Measurements from ENCODE around the gene PLEKHG7.
A peak's percentile ranks its signal among the peaks of the same experiment; 100 is the strongest.
"Not testable (repeated sequence)": the region's sequence is repeated elsewhere in the genome, so short reads cannot be mapped to it uniquely, and the experiment has no call there.

PLEKHG7 gene

DNA sequence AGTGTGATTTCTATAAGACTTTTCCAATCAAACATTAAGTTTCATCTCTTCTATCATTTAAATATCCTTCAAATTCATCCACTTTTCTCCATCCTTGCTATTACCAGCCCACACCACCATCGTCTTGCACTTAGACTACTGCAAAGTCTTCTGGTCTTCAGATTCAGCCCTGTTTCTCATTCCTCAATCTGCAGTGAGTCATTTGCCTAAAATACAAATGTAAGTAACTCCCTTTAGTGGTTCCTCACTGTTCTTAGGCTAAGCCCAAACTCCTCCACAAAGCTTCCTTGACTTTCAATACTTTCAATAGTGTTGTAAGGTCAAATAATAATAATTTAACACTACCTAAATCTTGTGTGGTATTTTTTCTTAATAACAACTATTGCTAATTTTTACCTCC lies 83.3 kb downstream of the PLEKHG7 start:
- DNase-seq (ENCODE audit: low read depth): no peak
- no peak overlapping the region for H3K4me3 ChIP-seq (ENCODE audit: low read length)
- TF ChIP-seq, protein P1, sequence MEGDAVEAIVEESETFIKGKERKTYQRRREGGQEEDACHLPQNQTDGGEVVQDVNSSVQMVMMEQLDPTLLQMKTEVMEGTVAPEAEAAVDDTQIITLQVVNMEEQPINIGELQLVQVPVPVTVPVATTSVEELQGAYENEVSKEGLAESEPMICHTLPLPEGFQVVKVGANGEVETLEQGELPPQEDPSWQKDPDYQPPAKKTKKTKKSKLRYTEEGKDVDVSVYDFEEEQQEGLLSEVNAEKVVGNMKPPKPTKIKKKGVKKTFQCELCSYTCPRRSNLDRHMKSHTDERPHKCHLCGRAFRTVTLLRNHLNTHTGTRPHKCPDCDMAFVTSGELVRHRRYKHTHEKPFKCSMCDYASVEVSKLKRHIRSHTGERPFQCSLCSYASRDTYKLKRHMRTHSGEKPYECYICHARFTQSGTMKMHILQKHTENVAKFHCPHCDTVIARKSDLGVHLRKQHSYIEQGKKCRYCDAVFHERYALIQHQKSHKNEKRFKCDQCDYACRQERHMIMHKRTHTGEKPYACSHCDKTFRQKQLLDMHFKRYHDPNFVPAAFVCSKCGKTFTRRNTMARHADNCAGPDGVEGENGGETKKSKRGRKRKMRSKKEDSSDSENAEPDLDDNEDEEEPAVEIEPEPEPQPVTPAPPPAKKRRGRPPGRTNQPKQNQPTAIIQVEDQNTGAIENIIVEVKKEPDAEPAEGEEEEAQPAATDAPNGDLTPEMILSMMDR (IDR thresholded peaks at IDR 0.05; ENCODE audit: insufficient read depth, low read depth, low read length, missing control alignments): no peak

DNA sequence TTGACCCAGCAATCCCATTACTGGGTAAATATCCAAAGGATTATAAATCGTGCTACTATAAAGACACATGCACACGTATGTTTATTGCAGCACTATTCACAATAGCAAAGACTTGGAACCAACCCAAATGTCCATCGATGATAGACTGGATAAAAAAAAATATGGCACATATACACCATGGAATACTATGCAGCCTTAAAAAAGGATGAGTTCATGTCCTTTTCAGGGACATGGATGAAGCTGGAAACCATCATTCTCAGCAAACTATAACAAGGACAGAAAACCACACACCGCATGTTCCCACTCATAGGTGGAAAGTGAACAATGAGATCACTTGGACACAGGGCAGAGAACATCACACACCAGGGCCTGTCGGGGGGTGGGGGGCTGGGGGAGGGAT lies 91.6 kb downstream of the PLEKHG7 start:
- not testable (repeated sequence) for H3K4me3 ChIP-seq (ENCODE audit: low read length); DNase-seq (ENCODE audit: low read depth)

DNA sequence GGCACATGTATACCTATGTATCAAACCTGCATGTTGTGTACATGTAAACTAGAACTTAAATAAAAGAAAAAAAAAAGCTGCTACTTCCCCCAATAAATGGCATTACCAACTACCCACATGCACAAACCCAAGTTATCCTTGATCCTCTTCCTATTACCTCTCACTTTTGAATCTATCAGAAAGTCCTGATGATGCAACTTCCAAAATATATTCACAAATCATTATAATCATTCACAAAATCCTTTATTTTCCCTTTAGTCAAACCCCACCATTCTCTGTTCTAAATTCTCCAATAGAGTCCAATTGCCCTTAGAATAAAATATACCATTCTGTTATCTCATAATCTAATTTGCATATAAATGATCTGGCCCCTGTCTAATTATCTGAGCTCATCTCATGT lies 92.0 kb downstream of the PLEKHG7 start:
- no peak for DNase-seq (ENCODE audit: low read depth)
- TF ChIP-seq, protein P1 (IDR thresholded peaks at IDR 0.05; ENCODE audit: insufficient read depth, low read depth, low read length, missing control alignments): no peak
- H3K4me3 ChIP-seq (ENCODE audit: low read length): no peak overlapping the region

DNA sequence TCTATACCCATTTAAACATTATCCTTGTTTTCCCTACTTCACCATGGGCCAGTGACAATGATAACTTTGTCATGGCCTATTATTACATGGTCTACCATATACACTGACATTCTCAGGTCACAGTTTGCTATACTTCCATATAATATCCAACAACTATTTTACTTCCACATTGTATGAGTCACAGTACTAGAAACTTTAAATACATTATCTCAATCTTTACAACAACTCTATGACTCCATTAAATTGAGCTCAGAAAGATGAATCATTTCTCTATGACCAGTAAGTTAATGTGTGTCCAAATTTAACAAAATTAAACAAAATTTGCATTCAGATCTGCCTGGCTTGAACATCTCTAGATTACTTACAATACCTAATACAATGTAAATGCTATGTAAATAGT lies 93.9 kb downstream of the PLEKHG7 start:
- peak; percentile 13 for DNase-seq (ENCODE audit: low read depth)
- TF ChIP-seq, protein P1 (IDR thresholded peaks at IDR 0.05; ENCODE audit: insufficient read depth, low read depth, low read length, missing control alignments): no peak
- H3K4me3 ChIP-seq (ENCODE audit: low read length): no peak overlapping the region

DNA sequence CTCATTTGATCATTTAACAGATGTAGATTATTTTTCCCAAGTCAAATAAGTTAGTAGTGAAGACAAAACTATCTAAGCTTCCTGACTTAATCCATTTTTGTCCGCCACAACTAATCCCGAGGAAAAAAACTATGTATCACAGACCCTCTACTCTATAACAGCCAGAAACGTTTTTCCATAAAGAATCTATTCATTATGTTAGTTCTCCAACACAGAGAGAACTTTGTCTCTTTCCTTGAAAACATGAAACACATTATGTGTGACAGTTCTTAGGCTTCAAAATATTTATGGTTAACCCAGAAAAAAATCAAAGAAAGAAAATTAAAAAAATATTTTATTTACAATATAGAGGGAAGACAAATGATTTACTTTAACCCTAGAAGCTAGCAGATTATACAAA lies 100.1 kb downstream of the PLEKHG7 start:
- TF ChIP-seq, protein P1 (IDR thresholded peaks at IDR 0.05; ENCODE audit: insufficient read depth, low read depth, low read length, missing control alignments): no peak
- no peak overlapping the region for H3K4me3 ChIP-seq (ENCODE audit: low read length)
- DNase-seq (ENCODE audit: low read depth): no peak

DNA sequence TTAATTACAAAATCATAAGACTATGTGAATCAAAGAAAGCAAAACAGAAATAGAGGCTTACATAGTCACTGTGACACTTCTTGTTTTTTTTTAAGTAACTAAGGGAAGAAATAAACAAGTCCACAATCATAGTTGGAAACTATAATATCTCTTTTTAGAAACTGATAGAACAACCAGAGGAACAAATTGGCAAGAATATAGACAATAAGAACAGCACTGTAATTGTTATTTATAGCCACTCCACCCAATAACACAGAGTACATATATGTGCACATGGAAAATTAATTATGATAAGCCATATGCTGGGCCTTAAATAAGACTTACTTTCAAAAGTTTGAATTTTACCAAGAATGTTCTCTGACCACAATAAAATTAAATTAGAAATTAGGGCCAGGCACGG lies 101.1 kb downstream of the PLEKHG7 start:
- no peak overlapping the region for H3K4me3 ChIP-seq (ENCODE audit: low read length)
- TF ChIP-seq, protein P1 (IDR thresholded peaks at IDR 0.05; ENCODE audit: insufficient read depth, low read depth, low read length, missing control alignments): no peak
- DNase-seq (ENCODE audit: low read depth): no peak

DNA sequence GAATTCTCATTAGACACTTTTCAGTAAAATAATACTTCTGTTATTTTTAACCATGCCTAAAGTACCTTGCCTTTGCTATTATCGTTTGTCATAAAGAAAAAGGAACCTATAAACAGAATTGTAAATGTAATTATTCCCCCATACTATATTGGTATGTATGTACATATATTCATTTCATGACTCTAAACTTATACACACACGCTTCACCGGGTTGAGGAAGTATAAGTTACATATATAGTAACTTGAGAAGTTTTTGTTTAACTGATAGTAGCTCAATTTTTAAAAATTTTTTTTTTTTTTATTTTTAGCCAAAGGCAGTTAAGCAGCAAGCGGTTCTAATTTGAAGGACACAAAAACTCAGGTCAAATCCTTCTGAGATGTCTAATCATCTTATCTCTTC lies 107.6 kb downstream of the PLEKHG7 start:
- no peak overlapping the region for H3K4me3 ChIP-seq (ENCODE audit: low read length)
- no peak for DNase-seq (ENCODE audit: low read depth)
- TF ChIP-seq, protein P1 (IDR thresholded peaks at IDR 0.05; ENCODE audit: insufficient read depth, low read depth, low read length, missing control alignments): no peak

DNA sequence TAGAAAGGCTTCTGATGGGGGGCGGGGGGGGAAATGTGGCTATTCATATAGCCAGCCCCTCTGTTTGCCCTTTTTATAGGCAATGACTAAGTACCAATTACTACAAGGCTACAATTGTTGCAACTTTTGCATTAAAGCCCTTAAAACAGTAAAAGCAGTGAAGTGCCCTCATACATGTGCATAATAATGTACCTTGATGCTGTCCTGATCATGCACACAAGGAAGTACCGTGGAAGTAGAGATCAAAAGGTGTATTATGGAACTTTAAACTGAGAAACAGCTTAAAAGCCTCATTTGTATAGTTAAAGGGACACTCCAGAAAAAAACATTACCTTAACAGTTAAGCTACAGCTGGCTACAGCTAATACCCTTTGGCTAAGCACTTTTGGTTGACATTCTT lies 111.8 kb downstream of the PLEKHG7 start:
- H3K4me3 ChIP-seq (ENCODE audit: low read length): no peak overlapping the region
- TF ChIP-seq, protein P1 (IDR thresholded peaks at IDR 0.05; ENCODE audit: insufficient read depth, low read depth, low read length, missing control alignments): no peak
- no peak for DNase-seq (ENCODE audit: low read depth)
